HG03039 (cell line): Measurements from ENCODE around the gene FCER1A.
"Not testable (repeated sequence)": the region's sequence is repeated elsewhere in the genome, so short reads cannot be mapped to it uniquely, and the experiment has no call there.

ENCODE experiments used
- ATAC-seq: cut with Tn5 transposase; IDR thresholded peaks from one replicate; pipeline ENCODE4 v1.9.1; 2021; ENCODE audit warnings: mild to moderate bottlenecking, moderate library complexity; ENCODE audit not compliant: unreplicated experiment

FCER1A gene

GRCh38 chr1:159342761-159343425, 40.8 kb downstream of the FCER1A start:
- no peak for ATAC-seq

- ATAC-seq: not testable (repeated sequence)
These were observed 47.2 kb downstream of the FCER1A start for GRCh38 chr1:159349374-159349773.

DNA sequence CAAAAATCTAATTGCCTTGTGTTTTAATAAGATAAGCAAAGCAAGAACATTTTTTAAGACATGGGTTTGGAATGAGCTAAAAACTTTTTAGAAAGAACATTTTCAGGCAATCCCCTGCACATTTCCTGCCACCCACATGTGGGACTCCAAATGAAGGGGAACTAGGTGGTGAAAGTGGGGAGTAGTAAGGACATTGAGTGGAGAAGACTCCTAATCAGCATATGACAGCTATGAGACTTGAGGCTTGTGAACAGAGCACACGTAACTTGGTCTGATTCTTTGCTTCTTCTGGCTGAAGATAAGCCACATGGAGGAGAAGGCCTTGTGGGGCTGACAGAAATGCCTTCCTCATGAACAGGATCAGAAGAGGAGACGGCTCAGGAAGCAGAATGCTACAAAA, 50.3 kb downstream of the FCER1A start:
- no peak for ATAC-seq
